Fibroblast of upper back skin (primary cell): ENCODE results near the gene PPP1R7.

ENCODE experiments used
- DNase-seq: peaks from one replicate; pipeline ENCODE4 v3.0.0-alpha.2; 2013

The PPP1R7 gene

GRCh38 chr2:241121008-241121407 lies 29.3 kb upstream of the PPP1R7 start:
- no peak for DNase-seq

GRCh38 chr2:241122376-241123002 lies 27.8 kb upstream of the PPP1R7 start:
- no peak for DNase-seq

- DNase-seq, result no peak
Measured at GRCh38 chr2:241123816-241124536, 26.3 kb upstream of the PPP1R7 start.

- DNase-seq, result no peak
Measured at GRCh38 chr2:241125626-241126025, 24.6 kb upstream of the PPP1R7 start.

- no peak for DNase-seq
Measured at GRCh38 chr2:241126201-241126611, 24.1 kb upstream of the PPP1R7 start.

GRCh38 chr2:241126771-241127202 lies 23.5 kb upstream of the PPP1R7 start:
- no peak for DNase-seq

- DNase-seq, result no peak
Measured at GRCh38 chr2:241128266-241128665, 22.0 kb upstream of the PPP1R7 start.

- no peak for DNase-seq
Measured at GRCh38 chr2:241129086-241129871, 21.0 kb upstream of the PPP1R7 start.

- DNase-seq, result no peak
Measured at GRCh38 chr2:241130316-241130715, 20.0 kb upstream of the PPP1R7 start.

GRCh38 chr2:241131531-241131930 lies 18.7 kb upstream of the PPP1R7 start:
- DNase-seq, result no peak

GRCh38 chr2:241132538-241133435 lies 17.5 kb upstream of the PPP1R7 start:
- DNase-seq, result no peak

- DNase-seq, result no peak
Measured at GRCh38 chr2:241133436-241133820, 16.8 kb upstream of the PPP1R7 start.

GRCh38 chr2:241134711-241135110 lies 15.6 kb upstream of the PPP1R7 start:
- no peak for DNase-seq

GRCh38 chr2:241135737-241136136 lies 14.5 kb upstream of the PPP1R7 start:
- DNase-seq, result no peak

GRCh38 chr2:241136191-241136590 lies 14.1 kb upstream of the PPP1R7 start:
- DNase-seq, result no peak

GRCh38 chr2:241136661-241137260 lies 13.5 kb upstream of the PPP1R7 start:
- DNase-seq, result no peak

GRCh38 chr2:241137276-241138190 lies 12.7 kb upstream of the PPP1R7 start:
- DNase-seq, result no peak

- no peak for DNase-seq
Measured at GRCh38 chr2:241138471-241138870, 11.8 kb upstream of the PPP1R7 start.

- DNase-seq, result no peak
Measured at GRCh38 chr2:241139531-241140444, 10.5 kb upstream of the PPP1R7 start.

GRCh38 chr2:241140445-241140840 lies 9.8 kb upstream of the PPP1R7 start:
- no peak for DNase-seq
